GM12878 (cell line): ENCODE measurements around the gene LAMC3.

Experiments
- BHLHE40 ChIP-seq, 2 experiments: fragments of 450-650 bp in 1 of 2; IDR thresholded peaks; 2 replicates each; pipeline ENCODE4 v1.6.1; 2011 to 2017; ENCODE audit warnings: low read depth in 2 of 2, borderline replicate concordance in 1 of 2, improper control_type of control experiment in 1 of 2, low read length in 1 of 2, mild to moderate bottlenecking in 1 of 2
- CEBPB ChIP-seq, 2 experiments: fragments of 150-350 bp in 1 of 2; IDR thresholded peaks; 2 replicates each; pipeline ENCODE4 v1.6.1; 2012 to 2014; ENCODE audit warnings: low read depth in 2 of 2, low read length in 2 of 2, borderline replicate concordance in 1 of 2, inconsistent platforms in 1 of 2
- CTCF ChIP-seq, 3 experiments: IDR thresholded peaks in 2 of 3; conservative IDR thresholded peaks in 1 of 3; 2 replicates each; pipeline ENCODE4 v1.5.1; 2011; ENCODE audit warnings: low read depth in 3 of 3, low read length in 3 of 3, mild to moderate bottlenecking in 3 of 3, control low read depth in 2 of 3, moderate library complexity in 2 of 3, inconsistent platforms in 1 of 3, mixed read lengths in 1 of 3; ENCODE audit not compliant: control insufficient read depth in 2 of 3, insufficient read depth in 1 of 3; ENCODE audit errors: extremely low read depth in 1 of 3
- FOS ChIP-seq: IDR thresholded peaks from 3 replicates; pipeline ENCODE4 v1.6.1; 2011; ENCODE audit warnings: borderline replicate concordance; ENCODE audit not compliant: insufficient read length; ENCODE audit errors: extremely low read depth
- MXI1 ChIP-seq: fragments of 150-350 bp; IDR thresholded peaks from 2 replicates; pipeline ENCODE4 v1.6.1; 2011; ENCODE audit warnings: low read depth, mild to moderate bottlenecking, inconsistent platforms, low read length, improper control_type of control experiment
- POLR2A ChIP-seq: IDR thresholded peaks from 2 replicates; pipeline ENCODE4 v1.6.1; 2011; ENCODE audit warnings: low read depth, mild to moderate bottlenecking, low read length
- SMAD1 ChIP-seq: fragments of 450-650 bp; IDR thresholded peaks from 2 replicates; pipeline ENCODE4 v1.6.1; 2018; ENCODE audit warnings: mild to moderate bottlenecking, low read depth; ENCODE audit not compliant: partially characterized antibody
- TF ChIP-seq, protein P1 (sequence below): fragments of 450-650 bp; IDR thresholded peaks from 2 replicates; pipeline ENCODE4 v1.6.1; 2018; ENCODE audit warnings: borderline replicate concordance, mild to moderate bottlenecking; ENCODE audit not compliant: partially characterized antibody
- TF ChIP-seq, protein P2 (sequence below): IDR thresholded peaks from 2 replicates; pipeline ENCODE4 v1.6.1; 2011; ENCODE audit warnings: borderline replicate concordance, low read depth, mild to moderate bottlenecking, moderate library complexity, mixed read lengths, low read length; ENCODE audit not compliant: insufficient read depth; ENCODE audit errors: extremely low read length

DNA sequence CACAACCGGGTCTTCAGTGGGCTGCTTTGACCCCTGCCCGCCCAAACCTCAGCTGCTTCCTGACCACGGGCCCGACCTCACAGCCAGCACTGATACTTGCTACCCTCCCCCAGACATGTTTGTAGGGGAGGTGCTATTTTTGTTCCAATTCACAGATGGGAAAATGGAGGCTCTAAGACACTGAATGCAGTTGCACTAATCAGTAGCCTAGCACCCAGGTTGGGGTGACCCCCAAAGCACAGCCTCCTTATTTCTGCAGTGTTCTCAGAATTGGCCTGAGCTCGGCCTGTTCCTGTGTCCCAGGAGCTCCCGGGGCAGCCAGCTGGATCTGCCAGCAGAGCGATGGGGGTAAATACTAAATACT lies 22.6 kb downstream of the LAMC3 start:
- TF ChIP-seq BHLHE40 (IDR thresholded peaks at IDR 0.05; ENCODE audit: borderline replicate concordance in 1 of 2, low read depth in 2 of 2, low read length in 1 of 2) = no peak
- no peak for TF ChIP-seq FOS
- no peak for TF ChIP-seq CTCF (IDR thresholded peaks at IDR 0.05 in 2 of 3, conservative IDR thresholded peaks at IDR 0.05 in 1 of 3; ENCODE audit: control insufficient read depth in 2 of 3, extremely low read depth in 1 of 3, insufficient read depth in 1 of 3, low read depth in 3 of 3, low read length in 3 of 3)
- TF ChIP-seq, protein P1, sequence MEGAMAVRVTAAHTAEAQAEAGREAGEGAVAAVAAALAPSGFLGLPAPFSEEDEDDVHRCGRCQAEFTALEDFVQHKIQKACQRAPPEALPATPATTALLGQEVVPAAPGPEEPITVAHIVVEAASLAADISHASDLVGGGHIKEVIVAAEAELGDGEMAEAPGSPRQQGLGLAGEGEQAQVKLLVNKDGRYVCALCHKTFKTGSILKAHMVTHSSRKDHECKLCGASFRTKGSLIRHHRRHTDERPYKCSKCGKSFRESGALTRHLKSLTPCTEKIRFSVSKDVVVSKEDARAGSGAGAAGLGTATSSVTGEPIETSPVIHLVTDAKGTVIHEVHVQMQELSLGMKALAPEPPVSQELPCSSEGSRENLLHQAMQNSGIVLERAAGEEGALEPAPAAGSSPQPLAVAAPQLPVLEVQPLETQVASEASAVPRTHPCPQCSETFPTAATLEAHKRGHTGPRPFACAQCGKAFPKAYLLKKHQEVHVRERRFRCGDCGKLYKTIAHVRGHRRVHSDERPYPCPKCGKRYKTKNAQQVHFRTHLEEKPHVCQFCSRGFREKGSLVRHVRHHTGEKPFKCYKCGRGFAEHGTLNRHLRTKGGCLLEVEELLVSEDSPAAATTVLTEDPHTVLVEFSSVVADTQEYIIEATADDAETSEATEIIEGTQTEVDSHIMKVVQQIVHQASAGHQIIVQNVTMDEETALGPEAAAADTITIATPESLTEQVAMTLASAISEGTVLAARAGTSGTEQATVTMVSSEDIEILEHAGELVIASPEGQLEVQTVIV = no peak
- TF ChIP-seq, protein P2, sequence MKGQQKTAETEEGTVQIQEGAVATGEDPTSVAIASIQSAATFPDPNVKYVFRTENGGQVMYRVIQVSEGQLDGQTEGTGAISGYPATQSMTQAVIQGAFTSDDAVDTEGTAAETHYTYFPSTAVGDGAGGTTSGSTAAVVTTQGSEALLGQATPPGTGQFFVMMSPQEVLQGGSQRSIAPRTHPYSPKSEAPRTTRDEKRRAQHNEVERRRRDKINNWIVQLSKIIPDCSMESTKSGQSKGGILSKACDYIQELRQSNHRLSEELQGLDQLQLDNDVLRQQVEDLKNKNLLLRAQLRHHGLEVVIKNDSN = no peak
- TF ChIP-seq SMAD1 = no peak
- no peak for TF ChIP-seq CEBPB (IDR thresholded peaks at IDR 0.05; ENCODE audit: borderline replicate concordance in 1 of 2, low read depth in 2 of 2, low read length in 2 of 2)
- TF ChIP-seq POLR2A = no peak
- no peak for TF ChIP-seq MXI1
